Measurements from ENCODE around the gene LRFN2. TPM values are rescaled to one million over a fixed set of nuclear protein-coding genes. Genes with fewer than 3 reads are reported as not detected.

Gene LRFN2
- total RNA-seq, 4 donors from 2014 or later, result 0.14 to 0.34 TPM; not detected in 2

DNA sequence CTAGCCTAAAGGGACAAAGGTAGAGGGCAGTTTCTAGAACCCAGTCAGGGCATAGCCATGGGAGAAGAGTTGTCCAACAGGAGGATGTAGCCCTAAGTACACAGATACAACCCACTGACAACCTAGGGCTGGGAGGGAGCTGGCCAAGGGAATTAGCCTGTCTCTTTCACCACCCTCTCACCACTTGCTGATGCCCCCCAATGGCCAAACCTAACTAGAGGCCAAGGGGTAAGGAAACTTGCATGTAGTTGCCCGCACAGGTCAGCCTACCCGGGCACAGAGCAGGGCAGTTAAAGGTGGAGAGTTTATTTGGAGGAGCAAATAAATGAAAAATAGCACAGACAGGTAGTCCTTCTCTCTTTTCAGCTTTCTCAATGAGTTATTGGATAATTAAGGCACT is 143.3 kb downstream of the LRFN2 start:
- H3K27ac ChIP-seq, result no peak overlapping the region
- no peak for DNase-seq
- H3K36me3 ChIP-seq, result no peaks in the 10 kb centered on the region
- no peaks in the 10 kb centered on the region for H3K27me3 ChIP-seq
- no peaks in the 10 kb centered on the region for H3K4me1 ChIP-seq
- no peak for TF ChIP-seq POLR2A (IDR thresholded peaks at IDR 0.05)
- TF ChIP-seq, protein P1, sequence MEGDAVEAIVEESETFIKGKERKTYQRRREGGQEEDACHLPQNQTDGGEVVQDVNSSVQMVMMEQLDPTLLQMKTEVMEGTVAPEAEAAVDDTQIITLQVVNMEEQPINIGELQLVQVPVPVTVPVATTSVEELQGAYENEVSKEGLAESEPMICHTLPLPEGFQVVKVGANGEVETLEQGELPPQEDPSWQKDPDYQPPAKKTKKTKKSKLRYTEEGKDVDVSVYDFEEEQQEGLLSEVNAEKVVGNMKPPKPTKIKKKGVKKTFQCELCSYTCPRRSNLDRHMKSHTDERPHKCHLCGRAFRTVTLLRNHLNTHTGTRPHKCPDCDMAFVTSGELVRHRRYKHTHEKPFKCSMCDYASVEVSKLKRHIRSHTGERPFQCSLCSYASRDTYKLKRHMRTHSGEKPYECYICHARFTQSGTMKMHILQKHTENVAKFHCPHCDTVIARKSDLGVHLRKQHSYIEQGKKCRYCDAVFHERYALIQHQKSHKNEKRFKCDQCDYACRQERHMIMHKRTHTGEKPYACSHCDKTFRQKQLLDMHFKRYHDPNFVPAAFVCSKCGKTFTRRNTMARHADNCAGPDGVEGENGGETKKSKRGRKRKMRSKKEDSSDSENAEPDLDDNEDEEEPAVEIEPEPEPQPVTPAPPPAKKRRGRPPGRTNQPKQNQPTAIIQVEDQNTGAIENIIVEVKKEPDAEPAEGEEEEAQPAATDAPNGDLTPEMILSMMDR (IDR thresholded peaks at IDR 0.05), result no peak
- no peak overlapping the region for H3K4me3 ChIP-seq
- H3K9me3 ChIP-seq, result no peaks in the 10 kb centered on the region
- intact Hi-C loops (cut with DNase I; ENCODE audit: low total_unique reads), result no loop called here

DNA sequence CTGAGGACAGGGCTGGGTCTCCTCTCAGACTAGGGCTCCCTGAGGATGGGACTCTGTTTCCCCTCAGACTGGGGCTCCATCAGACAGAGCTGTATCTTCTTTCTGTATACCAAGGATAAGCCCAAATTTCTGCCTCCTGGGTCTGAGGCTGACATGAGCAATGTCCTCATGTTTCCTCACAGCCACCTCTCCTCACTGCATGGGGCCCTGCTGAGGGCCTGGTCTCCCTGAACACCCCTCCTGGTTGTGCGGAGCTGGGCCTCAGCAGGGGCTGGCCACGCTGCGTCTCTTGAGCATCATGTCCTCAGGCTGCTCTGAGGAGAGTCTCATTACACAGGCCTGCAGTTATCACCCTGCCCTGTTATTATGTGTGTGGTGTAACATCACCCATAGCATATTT is 144.6 kb downstream of the LRFN2 start:
- H3K4me1 ChIP-seq, result no peaks in the 10 kb centered on the region
- no peaks in the 10 kb centered on the region for H3K9me3 ChIP-seq
- no peak overlapping the region for H3K27ac ChIP-seq
- intact Hi-C loops (cut with DNase I; ENCODE audit: low total_unique reads), result no loop called here
- no peaks in the 10 kb centered on the region for H3K27me3 ChIP-seq
- no peaks in the 10 kb centered on the region for H3K36me3 ChIP-seq
- DNase-seq, result no peak
- TF ChIP-seq POLR2A (IDR thresholded peaks at IDR 0.05), result no peak
- TF ChIP-seq, protein P1 (IDR thresholded peaks at IDR 0.05), result no peak
- H3K4me3 ChIP-seq, result no peak overlapping the region

DNA sequence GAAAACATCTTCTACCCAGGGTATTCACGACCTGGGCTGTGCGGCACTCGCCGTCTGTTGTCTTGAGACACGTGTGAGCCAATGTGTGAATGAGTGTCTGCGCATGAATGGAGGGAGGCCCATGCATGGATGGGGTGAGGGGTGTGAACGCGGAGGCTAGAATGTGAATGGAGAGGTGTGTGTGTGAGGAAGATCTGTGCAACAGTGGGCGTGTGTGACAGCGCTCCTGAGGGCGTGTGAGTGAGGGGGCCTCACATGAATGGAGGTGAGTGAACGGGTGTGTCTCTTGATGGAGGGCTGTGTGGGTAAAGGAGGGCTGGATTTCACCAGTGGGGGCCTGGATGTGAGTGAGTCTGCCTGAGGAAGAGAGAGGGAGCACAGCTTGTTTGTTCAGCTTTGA is 146.0 kb downstream of the LRFN2 start:
- no peaks in the 10 kb centered on the region for H3K27me3 ChIP-seq
- no peaks in the 10 kb centered on the region for H3K36me3 ChIP-seq
- TF ChIP-seq, protein P1 (IDR thresholded peaks at IDR 0.05), result no peak
- no peak for TF ChIP-seq POLR2A (IDR thresholded peaks at IDR 0.05)
- H3K27ac ChIP-seq, result no peak overlapping the region
- intact Hi-C loops (cut with DNase I; ENCODE audit: low total_unique reads), result no loop called here
- H3K4me3 ChIP-seq, result no peak overlapping the region
- no peaks in the 10 kb centered on the region for H3K9me3 ChIP-seq
- no peaks in the 10 kb centered on the region for H3K4me1 ChIP-seq
- no peak for DNase-seq

DNA sequence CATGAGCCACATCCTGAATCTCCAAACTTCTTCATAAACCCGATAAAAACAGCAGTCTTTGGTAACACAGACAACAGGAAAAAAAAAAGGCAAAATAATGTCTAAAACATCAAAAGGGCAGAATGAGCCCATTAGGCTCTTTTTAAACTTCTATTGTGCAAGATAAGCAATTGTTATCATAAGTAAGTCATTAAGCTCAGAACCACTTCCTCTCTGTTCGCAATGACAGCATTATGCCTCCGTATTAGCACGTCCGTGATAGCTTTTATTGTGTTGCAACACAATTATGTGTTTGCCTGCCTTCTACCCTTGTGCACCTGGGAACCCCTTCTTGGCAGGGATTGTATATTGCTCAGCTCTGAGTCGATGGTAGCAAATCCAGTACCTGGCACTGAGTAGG is 147.1 kb downstream of the LRFN2 start:
- DNase-seq, result no peak
- TF ChIP-seq POLR2A (IDR thresholded peaks at IDR 0.05), result no peak
- TF ChIP-seq, protein P1 (IDR thresholded peaks at IDR 0.05), result no peak
- no peaks in the 10 kb centered on the region for H3K9me3 ChIP-seq
- intact Hi-C loops (cut with DNase I; ENCODE audit: low total_unique reads), result no loop called here
- no peak overlapping the region for H3K27ac ChIP-seq
- H3K27me3 ChIP-seq, result no peaks in the 10 kb centered on the region
- no peaks in the 10 kb centered on the region for H3K4me1 ChIP-seq
- no peak overlapping the region for H3K4me3 ChIP-seq
- no peaks in the 10 kb centered on the region for H3K36me3 ChIP-seq

DNA sequence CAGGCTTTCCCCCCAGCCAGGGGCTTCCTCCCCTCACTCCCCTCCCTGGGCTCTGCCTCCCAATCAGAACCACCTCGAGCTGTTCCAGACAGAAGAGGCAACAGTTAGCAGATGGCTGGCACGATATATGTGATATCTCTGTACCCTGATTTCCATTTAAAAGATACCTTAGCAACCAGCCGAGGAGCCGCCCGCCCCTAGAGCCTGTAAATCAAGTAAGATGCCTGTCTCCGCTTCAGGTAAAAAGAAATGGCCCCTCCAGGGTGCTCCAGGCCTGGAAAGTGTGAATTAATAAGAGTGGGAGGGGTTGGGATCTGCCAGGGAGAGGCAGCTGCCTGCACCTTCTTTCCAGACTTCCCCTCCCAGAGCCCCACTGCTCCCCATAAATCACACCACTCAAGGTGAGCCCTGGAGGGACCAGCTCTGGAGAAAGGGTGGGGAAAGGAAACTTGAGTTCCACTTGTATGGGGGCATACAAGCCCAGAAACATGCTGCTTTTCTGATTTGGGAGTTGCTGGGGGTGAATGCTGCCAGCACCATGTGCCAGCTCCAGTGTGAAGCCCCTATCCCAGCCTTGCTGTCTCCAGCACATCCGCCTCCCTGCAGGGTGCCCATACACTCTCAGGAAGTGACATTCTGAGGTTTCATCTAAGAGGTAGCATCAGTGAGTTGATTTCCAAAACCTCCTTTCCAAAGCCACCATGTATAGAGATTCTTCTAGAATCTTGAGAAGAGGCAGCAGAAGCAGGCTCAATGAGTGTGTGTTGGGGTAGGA is 148.0 kb downstream of the LRFN2 start:
- intact Hi-C loops (cut with DNase I; ENCODE audit: low total_unique reads), result no loop called here

More for the DNA sequence above, 148.0 kb downstream of the LRFN2 start:
- no peak for DNase-seq
- H3K27me3 ChIP-seq, result no peaks in the 10 kb centered on the region
- no peak overlapping the region for H3K4me3 ChIP-seq
- H3K9me3 ChIP-seq, result no peaks in the 10 kb centered on the region
- TF ChIP-seq POLR2A (IDR thresholded peaks at IDR 0.05), result no peak
- TF ChIP-seq, protein P1 (IDR thresholded peaks at IDR 0.05), result no peak
- H3K4me1 ChIP-seq, result no peaks in the 10 kb centered on the region
- H3K36me3 ChIP-seq, result no peaks in the 10 kb centered on the region
- H3K27ac ChIP-seq, result no peak overlapping the region
